ENCODE results near the gene SCNN1A.

The SCNN1A gene

GRCh38 chr12:6368906-6369525 lies 6.3 kb downstream of the SCNN1A start:
- no peak for DNase-seq (ENCODE audit: low read depth)

GRCh38 chr12:6367969-6368892 lies 7.1 kb downstream of the SCNN1A start:
- DNase-seq (ENCODE audit: low read depth) = no peak

- DNase-seq (ENCODE audit: low read depth) = no peak
Observed at GRCh38 chr12:6367065-6367968, 8.0 kb downstream of the SCNN1A start.

GRCh38 chr12:6364044-6364374 lies 11.4 kb downstream of the SCNN1A start:
- DNase-seq (ENCODE audit: low read depth) = no peak

- DNase-seq (ENCODE audit: low read depth) = peak; percentile 41
Observed at GRCh38 chr12:6363330-6364043, 11.9 kb downstream of the SCNN1A start.

GRCh38 chr12:6363010-6363329 lies 12.4 kb downstream of the SCNN1A start:
- DNase-seq (ENCODE audit: low read depth) = no peak

GRCh38 chr12:6362403-6362802 lies 13.0 kb downstream of the SCNN1A start:
- DNase-seq (ENCODE audit: low read depth) = no peak

DNA sequence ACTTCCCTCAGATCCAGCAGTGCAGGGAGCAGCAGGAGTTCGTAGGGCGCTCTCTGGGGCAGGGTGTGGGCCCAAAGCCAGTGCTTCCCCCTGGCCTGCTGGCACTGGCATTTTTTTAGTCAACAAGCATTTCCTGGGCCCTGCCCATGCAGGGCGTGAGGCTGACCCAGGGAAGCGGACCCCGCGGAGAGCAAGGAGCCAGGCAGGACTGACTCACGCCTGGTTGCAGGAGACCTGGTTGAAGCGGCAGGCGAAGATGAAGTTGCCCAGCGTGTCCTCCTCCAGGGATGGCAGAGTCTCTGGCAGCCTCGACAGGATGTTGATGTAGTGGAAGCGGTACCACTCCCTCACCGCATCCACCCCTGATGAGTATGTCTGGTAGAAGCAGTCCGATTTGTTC lies 13.5 kb downstream of the SCNN1A start:
- DNase-seq (ENCODE audit: low read depth) = no peak

DNA sequence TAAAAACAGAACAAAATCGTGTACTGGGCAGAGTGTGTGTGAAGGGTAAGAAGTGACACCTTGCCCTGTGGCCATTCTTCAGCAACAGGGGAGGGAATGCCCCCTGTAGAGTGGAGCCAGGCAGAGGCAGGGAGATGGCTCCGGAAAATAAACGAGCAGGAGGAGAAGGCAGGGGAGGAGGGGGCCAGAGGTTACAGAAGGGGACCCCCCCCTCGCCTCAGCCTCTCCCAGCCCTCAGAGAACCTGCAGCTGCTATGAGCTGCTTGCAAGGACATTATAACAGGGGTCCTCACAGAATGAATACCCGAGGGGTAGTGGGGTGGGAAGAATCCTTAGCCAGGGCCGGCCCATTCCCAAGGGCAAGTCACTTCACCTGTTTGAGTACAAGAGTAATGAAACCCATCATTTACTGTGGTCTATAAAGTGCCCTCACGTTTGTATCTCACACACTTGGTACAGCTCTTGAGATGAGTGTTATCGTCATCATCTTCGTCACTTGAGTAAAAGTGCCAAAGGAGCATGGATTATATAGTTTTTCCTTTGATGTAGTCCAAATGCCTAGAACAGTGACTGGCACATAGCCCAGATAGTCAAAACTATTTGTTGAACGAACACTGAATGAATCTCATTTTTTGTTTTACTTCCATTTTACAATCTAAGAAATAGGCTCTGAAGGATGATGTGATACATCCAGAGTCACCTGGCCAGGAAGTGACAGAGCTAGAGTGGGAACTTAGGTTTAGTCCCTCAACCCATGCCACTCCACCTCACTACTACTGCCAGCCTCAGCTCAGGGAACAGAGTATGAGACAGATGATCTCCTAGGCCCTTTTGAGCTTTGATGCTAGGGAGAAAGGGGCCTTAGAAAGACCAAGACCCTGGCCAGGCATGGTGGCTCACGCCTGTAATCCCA lies 14.5 kb downstream of the SCNN1A start:
- no peak for DNase-seq (ENCODE audit: low read depth)

DNA sequence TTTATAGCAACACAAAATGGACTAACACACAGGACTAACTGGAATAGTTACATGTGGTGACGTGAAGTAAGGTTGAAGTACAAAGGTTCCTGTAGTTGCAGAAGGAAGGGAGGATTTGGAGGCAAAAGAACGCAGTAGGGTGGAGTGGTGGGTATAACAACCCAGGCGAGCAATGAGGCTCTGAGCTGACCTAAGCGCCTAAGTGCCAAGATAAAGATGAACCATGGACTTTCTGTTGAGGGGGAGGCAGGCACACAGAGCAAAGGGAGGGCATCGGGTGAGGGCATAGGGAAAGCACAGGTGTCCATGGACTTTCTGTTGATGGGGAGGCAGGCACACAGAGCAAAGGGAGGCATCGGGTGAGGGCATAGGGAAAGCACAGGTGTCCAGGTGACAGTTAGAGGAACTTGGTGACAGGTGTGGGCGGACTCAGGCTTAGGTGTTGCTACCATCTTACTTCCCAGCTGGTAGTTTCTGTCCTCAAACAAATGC lies 15.2 kb downstream of the SCNN1A start:
- DNase-seq (ENCODE audit: low read depth) = no peak

DNA sequence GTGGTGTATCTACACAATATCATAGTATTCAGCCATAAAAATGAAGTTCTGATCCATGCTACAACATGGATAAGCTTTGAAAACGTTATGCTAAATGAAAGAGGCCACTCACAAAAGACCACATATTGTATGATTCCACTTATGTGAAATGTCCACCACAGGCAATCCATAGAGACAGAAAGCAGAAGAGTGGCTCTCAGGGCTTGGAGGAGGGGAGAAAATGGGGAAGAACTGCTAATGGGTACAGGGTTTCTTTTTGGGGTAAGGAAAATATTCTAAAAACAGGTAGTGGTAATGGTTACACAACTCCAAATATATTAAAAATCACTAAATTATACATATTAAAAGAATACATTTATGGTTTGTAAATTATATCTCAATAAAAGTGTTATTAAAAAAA lies 16.5 kb downstream of the SCNN1A start:
- no peak for DNase-seq (ENCODE audit: low read depth)

- DNase-seq (ENCODE audit: low read depth) = no peak
Observed at GRCh38 chr12:6356374-6356820, 19.0 kb downstream of the SCNN1A start.

GRCh38 chr12:6355491-6356373 lies 19.6 kb downstream of the SCNN1A start:
- no peak for DNase-seq (ENCODE audit: low read depth)

GRCh38 chr12:6354495-6355393 lies 20.6 kb downstream of the SCNN1A start:
- no peak for DNase-seq (ENCODE audit: low read depth)

DNA sequence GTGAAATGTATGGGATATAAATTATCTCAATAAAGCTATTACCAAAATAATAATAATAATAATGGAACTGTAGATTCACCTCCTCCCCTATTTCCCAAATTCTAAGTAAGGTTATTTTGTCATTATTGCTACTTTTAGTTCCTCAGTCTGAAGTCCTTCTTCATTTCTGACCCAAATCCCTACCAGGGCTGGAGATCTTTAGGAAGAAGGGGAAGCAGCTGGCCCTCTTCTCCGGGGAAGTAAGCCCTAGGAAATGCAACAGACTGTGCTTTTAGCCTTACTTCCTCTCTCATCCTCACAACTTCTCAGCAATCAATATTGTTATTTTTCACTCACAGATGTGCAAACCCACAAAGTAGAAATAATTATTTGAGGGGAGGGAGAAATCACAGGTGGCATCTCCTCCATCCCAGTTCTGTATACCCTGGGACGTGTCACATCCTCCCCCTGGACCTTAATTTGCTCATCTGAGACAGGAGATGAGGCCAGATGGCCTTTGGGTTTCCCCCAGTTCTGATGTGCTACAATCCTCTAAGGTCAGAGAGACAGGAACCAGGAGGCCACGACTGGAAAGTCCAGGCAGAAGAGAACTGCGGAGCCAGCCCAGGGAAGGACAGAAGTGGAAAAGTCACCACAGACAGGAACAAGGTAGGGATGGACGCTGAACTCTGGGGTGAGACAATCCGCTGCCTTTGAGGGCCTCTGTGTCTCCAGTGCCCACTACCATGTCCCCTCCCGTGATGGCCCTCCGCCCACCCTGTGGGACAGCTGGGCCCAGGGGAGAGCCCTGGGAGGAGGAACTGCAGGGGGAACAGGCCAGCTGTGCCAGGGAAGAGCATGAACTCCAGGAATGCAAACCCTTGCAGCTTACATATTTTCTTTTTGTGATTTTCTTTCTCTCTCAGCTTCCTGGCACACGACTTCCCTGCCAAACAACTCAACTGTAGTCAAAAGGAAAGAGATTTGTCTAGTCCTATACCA lies 22.9 kb downstream of the SCNN1A start:
- no peak for DNase-seq (ENCODE audit: low read depth)

DNA sequence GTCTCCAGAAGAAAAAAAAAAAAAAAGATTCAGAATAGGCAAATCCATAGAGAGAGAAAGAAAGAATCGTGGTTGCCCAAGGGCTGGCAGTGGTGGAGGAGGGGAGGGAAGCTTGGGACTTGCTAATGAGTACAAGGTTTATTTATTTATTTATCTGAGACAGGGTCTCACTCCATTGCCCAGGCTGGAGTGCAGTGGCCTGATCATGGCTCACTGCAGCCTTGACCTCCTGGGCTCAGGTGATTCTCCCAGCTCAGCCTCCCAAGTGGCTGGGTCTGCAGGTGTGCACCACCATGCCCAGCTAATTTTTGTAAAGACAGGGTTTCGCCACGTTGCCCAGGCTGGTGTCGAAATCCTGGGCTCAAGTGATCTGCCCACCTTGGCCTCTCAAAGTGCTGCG lies 23.7 kb downstream of the SCNN1A start:
- DNase-seq (ENCODE audit: low read depth) = no peak

Measured in stimulated activated CD8-positive, alpha-beta memory T cell treated with anti-CD3 and anti-CD28 coated beads, Interleukin-12 subunit alpha, Interleukin-12 subunit beta, amount 100 ng/mL, for 1 hour (primary cell).